Measurements from ENCODE around the gene PTPRN. TPM values are rescaled to one million over a fixed set of nuclear protein-coding genes. Genes with fewer than 3 reads are reported as not detected.
"Not testable (repeated sequence)": the region's sequence is repeated elsewhere in the genome, so short reads cannot be mapped to it uniquely, and the experiment has no call there.

Gene PTPRN
- total RNA-seq, 1 donor from 2014 or later, result 0.58 TPM

DNA sequence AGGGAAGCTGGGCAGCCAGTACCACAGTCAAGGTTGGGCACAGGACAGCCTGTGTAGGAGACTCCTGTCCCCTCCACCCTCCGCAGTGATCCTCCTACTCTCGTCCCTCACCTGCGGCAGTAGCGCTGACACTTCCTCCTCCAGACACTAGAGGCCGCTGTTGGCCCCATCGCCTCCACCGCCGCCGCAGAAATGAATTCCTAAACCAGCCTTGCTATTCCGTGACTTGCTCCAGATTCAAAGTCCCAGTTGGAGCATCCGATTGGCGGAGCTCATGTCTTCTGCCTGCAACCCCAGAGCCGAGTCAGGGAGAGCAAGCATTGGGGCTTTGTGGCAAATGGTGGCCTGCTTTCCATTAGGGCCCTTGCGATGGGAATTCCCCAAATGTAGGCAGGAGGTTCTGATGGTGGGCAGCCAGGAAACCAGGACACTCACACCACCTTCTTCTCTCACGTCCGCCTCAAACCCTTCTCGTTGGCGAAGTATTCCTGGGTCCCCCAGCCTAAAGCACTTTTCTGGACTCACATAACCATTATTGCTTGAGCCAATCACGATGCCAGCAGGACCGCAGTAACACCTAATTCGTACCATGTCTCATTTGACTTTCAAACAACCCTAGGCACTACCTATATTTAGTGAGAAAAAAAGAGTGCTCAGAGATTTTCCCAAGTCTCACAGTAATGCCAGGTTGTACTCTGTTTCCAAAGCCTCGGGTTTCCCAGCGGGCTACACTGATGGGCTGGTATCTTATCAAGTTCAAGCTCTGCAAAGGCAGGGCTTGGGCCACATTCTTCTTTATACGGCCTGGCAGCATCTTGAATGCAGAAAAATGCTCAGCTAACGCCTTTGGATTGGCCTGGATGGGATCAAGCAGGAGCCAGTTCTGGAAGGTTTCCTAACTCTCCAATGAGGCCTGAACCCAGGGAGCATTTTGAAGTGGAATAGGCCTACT lies 31.2 kb downstream of the PTPRN start:
- DNase-seq (ENCODE audit: low spot score), result peak; percentile 89
- peak; percentile 39 for ATAC-seq
- intact Hi-C loops (cut with DNase I), result loop anchor here (2.0 kb wide), 1 partner anchor 19 kb away; no protein-coding TSS in a partner anchor

DNA sequence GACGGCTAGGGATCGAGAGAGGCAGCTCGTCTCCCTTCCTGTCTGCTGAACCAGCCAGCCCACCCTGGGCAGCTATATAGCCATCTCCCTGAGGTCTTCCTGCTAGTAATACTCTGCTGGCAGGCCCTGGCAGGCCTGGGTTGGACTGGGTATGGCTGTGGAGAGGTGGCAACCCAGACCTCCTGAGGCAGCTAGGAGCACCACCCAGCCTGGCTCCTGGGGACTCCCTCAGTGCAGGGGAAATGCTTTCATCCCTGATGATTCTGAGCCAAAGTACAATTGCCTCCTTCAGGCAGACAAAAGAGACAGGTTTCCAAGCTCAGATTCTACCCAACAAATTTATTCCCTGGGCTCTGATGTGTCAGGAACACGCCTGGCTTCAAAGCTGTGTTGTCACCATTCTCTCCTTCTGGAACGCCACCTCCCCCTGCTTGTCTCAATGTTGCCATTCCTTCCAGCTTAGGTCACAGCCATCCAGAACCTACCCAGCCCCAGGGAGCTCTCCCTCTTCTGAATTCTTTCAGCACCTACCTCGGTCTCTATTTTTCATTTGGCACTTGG lies 34.8 kb downstream of the PTPRN start:
- ATAC-seq (no peak), DNase-seq (ENCODE audit: low spot score) (no peak)
- intact Hi-C loops (cut with DNase I), result no loop called here

DNA sequence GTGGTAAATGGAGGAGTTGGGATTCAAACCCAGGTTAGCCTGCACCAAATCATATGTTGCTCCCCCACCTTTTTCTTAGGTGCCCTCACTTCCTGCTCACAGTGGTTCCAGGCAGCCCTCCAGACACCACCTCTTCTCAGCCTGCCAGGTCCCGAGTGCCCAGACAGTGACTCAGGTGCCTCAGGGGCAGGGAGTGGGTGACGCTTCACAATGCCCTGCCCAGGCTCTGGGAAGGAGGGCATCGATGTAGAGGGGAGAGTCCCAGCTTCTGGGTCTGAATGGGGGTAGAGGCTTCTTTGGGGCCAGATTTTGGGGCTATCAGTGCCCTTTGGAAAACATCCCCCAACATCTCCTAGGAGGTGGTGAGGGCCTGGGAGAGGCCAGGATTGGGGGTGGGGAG lies 35.3 kb downstream of the PTPRN start:
- DNase-seq (ENCODE audit: low spot score) (no peak), ATAC-seq (no peak)
- intact Hi-C loops (cut with DNase I), result no loop called here

DNA sequence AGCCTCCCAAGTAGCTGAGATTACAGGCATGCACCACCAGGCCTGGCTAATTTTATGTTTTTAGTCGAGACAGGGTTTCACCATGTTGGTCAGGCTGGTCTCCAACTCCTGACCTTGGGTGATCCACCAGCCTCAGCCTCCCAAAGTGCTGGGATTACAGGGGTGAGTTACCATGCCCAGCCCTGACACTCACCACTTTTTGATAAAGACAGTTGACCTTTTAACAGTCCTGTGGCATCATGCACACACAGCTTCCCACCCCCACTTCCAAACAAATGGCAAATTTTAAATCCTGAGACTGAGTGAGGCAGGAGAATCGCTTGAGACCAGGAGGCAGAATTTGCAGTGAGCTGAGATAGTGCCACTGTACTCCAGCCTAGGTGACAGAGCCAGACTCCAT lies 36.2 kb downstream of the PTPRN start:
- no peak for ATAC-seq
- intact Hi-C loops (cut with DNase I), result no loop called here
- DNase-seq (ENCODE audit: low spot score), result no peak

DNA sequence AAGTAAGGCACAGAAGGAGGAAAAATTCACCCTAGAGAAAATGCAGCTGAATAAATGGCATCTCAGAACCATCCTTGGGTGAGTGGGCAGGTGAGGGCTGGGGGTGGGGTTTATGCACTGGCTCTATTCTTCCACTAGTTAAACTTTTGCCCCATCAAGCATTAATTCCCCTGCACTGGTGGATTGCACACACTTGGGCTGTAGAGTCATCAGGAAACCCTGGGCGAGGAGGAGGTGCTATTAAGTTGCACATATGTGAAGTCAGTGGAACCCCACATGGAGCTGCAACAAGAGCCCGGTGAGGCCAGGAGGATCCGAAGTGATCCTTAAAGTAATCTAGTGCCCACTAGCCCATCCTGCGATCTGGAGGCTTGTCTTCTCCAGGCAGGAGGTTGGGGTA lies 36.8 kb downstream of the PTPRN start:
- DNase-seq (ENCODE audit: low spot score) (no peak), ATAC-seq (no peak)
- intact Hi-C loops (cut with DNase I), result no loop called here

DNA sequence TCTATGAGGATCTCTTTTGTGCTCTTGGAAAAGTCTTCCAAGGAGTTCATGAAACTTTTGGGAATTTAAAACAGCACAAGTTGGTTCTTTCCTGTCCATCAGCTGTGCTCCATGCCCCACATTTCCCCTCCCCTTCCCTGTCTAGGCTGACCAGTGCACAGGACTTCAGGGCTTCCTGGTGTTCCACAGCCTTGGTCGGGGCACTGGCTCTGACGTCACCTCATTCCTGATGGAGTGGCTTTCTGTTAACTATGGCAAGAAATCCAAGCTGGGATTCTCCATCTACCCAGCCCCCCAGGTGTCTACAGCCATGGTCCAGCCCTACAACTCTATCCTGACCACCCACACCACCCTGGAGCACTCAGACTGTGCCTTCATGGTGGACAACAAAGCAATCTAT lies 38.2 kb downstream of the PTPRN start:
- ATAC-seq (peak; percentile 20), DNase-seq (ENCODE audit: low spot score) (no peak)
- intact Hi-C loops (cut with DNase I), result no loop called here

DNA sequence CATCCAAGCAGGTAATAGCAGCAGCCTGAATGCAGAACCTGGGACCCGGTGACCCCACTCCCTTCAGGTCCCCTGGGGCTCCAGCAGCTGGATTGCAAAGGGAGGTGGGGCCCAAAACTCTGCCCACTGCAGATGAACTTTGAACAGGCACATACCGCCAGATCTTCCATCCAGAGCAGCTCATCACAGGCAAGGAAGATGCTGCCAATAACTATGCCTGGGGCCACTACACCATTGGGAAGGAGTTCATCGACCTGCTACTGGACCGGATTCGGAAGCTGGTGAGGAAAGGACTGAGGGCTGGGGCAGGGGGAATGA lies 39.2 kb downstream of the PTPRN start:
- DNase-seq (ENCODE audit: low spot score), result no peak
- intact Hi-C loops (cut with DNase I), result no loop called here
- no peak for ATAC-seq

DNA sequence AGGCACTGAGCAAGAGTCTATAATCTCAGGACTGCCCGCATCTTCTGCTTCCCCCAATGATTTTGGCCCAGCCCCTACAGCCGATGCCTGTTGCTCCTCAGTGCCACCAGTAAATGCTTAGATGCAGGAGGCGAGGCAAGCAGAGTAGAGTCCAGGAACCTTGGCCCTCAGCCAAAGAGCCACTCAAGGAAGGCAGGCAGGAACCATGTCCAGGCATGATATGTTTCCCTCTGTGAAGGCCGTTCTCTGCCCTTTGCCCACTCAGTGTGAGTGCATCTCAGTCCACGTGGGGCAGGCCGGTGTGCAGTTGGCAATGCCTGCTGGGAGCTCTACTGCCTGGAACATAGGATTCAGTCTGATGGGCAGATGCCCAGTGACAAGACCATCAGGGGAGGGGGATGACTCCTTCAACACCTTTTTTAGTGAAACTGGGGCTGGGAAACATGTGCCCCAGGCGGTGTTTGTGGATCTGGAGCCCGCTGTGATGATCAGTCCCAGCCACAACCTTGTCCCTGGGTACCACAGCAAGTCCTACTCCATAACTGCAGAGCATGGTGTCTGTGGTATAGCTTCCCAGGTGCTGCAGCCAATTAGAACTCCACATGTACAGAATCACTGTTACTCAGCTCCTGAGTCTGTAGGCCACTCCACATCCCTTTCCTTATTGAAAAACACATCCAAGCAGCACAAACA lies 39.7 kb downstream of the PTPRN start:
- intact Hi-C loops (cut with DNase I), result no loop called here
- no peak for DNase-seq (ENCODE audit: low spot score)
- no peak for ATAC-seq

DNA sequence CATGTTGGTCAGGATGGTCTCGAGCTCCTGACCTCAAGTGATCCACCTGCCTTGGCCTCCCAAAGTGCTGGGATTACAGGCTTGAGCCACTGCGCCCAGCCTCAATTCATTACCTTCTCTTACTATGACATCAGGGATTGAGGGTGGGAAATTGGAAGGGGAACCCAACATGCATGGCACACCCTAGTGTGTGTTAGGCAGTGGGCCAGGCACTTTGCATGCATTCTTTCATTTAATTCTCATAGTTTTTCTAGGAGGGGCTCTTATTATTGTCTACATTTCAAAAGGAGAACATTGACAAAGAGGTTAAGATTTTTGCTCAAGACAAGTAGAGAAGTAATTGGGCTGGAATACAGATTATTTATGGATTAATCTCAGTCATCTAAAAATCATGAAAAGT lies 40.9 kb downstream of the PTPRN start:
- ATAC-seq, result no peak
- intact Hi-C loops (cut with DNase I), result no loop called here
- no peak for DNase-seq (ENCODE audit: low spot score)

DNA sequence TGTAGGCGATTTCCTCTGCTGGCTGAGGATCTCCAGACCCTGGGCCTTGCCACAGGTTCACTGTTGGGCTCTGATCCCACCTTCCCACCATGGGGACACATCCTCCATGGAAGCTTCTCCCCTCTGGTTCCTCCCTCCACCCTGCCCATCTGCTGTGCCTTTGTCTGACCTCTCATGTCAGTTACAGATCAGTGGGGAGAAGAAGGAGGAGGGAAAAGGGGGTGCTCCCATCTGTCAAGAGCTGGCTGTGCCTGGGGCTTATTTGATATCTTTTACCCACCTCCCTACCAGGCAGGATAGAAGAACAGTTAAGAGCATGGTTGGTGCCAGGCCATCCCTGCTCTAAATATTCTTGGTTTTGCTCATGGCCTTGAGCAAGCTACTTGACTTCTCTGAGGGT lies 42.3 kb downstream of the PTPRN start:
- no peak for DNase-seq (ENCODE audit: low spot score)

DNA sequence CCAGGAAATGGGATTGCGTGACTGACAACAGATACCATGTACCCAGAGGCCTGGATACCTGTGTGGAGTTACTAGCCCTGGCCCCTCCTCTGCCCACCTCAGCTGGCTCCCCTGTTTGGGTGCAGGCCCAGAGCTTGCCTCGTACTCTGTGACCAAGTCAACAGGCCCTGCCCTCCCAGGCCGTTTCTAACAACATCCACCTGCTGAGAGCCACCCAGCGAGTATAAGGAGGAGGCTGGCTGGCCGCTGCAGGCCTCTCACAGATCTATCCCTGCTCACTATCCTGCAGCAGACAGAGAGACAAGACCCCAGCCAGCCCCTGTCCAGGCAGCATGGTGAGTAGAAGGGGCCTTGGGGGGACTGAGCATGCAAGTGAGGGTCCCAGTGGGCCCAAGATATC lies 43.0 kb downstream of the PTPRN start:
- intact Hi-C loops (cut with DNase I), result no loop called here
- no peak for ATAC-seq
- no peak for DNase-seq (ENCODE audit: low spot score)

More for the DNA sequence above, 42.3 kb downstream of the PTPRN start:
- ATAC-seq, result no peak
- intact Hi-C loops (cut with DNase I), result loop anchor here (1.0 kb wide), 1 partner anchor 22 kb away; the partner anchor contains the start of genes GLB1L and STK16

DNA sequence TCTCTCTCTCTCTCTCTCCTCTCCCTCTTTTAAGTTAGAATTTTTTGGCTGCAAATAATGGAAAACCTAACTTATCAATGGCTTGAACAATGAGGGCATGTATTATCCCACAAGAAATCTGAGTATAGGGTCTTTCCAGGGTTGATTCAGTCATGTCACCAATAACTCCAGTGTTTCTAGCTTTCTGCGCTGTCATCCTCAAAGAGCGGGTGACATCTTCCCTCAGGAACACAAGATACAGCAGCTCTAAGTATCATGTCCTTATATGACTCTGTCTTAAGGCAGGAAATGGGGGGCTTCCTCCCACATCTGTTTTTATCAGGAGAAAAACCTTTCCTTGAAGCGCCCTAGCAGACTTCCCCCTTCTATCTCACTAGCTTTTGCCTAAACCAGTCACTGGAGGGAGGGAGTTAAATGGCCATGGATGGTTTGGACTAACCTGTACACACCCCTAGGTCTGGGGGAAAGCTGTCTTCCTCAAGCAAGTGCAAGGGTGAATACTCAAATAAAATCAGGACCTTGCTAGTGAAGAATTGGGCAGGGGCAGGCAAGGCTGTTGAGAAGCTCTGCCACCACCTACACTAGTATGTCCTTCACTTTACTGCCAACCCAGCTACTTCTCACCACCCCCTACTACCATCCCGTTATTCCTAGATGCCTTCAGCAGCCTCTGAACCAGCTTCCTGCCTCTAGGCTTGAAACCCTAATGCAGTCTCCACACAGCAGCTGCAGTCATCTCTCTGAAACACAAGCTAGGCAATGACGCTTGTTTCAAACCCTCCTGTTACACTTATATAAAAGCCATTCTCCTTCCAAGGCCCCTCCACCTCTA lies 48.0 kb downstream of the PTPRN start:
- ATAC-seq (no peak), DNase-seq (ENCODE audit: low spot score) (no peak)
- intact Hi-C loops (cut with DNase I), result no loop called here

DNA sequence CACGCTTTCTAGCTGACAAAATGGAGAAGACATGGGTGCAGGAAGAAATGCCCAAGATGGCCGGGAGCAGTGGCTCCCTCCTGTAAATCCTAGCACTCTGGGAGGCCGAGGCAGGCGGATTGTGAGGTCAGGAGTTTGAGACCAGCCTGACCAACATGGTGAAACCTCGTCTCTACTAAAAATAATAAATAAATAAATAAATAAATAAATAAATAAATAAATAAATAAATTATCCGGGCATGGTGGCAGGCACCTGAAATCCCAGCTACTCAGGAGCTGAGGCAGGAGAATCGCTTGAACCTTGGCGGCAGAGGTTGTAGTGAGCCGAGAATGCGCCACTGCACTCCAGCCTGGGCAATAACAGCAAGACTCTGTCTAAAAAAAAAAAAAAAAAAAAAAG lies 50.3 kb downstream of the PTPRN start:
- ATAC-seq; intact Hi-C loops (cut with DNase I); DNase-seq (ENCODE audit: low spot score): not testable (repeated sequence)

DNA sequence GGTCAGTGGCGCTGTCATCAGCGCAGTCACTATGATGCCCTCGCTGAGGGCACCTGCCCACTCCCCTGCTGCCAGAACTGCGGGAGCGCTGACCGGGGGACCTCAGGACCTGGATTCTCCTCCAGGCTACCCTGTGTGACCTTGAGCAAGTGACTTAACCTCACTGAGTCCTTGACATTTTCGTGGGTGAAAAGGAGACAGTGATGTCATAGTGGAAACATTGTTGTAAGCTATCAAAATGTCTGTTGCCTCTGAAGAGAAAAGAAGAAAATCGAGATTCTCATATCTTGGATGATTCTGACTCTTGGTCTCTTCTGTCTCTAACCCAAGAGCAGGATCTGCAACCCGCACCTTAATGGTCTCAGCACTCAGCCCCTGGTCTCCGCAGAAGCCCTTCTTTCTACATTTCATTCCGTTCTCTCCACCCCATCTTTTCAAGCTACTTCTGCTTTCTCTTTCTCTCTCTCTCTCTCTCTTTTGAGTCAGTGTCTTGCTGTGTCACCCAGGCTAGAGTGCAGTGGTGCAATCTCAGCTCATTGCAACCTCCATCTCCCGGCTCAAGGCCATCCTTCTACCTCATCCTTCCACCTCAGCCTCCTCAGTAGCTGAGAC lies 54.5 kb downstream of the PTPRN start:
- no peak for ATAC-seq
- intact Hi-C loops (cut with DNase I), result no loop called here
- DNase-seq (ENCODE audit: low spot score), result no peak

DNA sequence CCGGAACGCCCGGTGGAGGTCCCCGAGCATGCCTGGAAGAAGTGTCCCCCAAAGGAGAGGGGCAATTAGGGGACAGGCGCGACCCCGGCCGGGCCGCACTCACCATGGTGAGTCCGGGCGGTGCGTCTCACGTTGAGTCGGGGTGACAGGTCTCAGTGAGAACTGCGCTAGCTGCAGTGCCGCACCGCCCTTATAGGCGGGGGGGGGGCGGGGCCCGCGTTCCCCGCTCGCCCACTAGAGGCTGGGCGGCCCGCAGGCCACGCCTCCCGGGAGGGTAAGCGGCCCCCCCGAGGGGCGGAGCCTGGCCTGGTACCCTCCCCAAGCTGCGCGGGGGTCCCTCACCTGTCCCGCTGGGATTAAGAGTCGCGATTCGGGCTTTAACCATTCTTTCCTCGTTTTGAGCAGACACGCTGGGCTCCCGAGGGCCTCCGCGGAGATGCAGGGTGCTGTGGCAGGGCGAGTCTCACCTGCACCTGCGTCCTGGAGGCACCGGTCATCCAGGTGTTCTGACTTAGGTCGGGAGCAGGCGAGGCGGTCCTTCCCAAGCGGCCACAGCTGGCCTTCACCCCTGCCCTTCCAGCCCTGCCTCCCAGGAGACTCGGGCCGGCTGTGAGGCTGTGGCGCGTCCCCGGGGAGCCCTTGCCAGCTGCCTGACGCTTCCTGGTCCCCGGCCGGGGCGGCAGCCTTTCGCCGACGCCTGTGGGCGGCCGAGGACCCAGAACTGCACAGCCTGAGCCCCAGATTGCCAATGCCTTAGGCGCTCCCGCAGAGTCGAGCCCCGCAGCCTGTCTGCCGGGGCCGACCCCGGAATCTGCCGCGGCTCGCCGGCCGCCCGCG lies 55.2 kb downstream of the PTPRN start, which contains the start of gene TUBA4A:
TSS of gene TUBA4A (minus strand) at position 166 of the 837 bp plus-strand sequence. CDS start at position 106, 60 bp downstream.
- DNase-seq (ENCODE audit: low spot score) (peak; percentile 89), ATAC-seq (peak; percentile 92)
- intact Hi-C loops (cut with DNase I), result no loop called here

DNA sequence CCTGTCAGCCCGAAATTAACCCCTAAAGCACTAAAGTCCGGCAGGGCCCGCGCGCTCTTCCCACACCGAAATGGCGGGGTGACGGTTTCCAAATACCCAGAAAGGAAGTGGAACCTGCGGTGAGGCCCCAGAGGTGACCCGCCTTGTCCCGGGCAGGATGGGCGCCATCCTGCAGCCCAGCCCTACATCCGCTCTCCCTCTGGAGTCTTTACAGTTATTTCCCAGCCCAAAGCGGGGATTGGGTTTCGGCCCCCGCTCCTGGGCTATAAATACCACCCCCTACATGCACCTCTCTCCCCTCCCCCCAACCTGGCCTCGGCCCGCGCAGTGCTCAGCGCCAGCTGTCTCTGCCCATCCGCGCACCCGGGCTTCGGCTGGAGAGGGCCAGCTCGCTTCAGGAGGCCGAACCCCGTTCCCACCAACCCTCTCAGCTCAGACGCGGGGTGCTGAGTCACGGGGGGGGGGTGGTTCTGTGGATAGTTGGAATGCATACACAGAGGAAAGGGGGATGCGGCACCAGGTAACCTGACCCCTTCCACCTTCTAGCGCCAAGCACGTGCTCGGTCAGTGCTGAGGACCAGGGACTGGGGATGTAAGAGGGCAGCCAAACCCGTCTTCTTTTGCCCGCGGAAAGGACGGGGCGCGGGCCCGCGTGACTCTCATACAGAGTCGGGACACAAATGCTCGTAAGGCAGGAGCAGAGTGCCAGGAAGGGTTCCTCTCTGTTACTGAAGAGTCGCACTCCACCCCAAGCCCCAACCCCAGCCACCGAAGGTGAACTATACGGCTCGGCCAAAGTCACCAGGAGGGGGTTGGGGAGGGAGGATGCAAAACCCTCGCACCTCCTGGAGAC lies 56.1 kb downstream of the PTPRN start, which contains the start of gene TUBA4B:
TSS of gene TUBA4B (plus strand) at position 344 of the 853 bp plus-strand sequence. CDS start at position 509, 165 bp downstream.
- ATAC-seq, result peak; percentile 43
- intact Hi-C loops (cut with DNase I), result no loop called here
- peak; percentile 63 for DNase-seq (ENCODE audit: low spot score)

DNA sequence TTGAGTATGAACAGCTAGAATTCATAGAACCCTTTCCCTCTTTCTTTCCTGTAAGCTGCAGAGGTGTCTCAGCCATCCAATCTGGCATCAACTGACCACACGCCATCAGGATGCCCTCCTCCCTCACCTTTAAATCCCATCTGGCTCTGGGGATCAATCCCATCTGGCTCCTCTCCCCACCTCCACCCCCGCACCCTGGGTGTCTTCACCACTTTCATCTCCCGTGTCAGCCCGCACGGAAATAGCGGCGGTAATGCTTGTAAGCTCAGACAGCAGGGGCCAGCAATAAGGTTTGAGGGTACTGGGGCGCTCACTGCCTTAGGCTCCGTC lies 56.7 kb downstream of the PTPRN start:
- DNase-seq (ENCODE audit: low spot score) (no peak), ATAC-seq (no peak)
- intact Hi-C loops (cut with DNase I), result no loop called here
